Left forelimb (tissue), 1 donor: Measurements from ENCODE around the gene CALHM2.

Experiments
- DNase-seq: peaks from one replicate; pipeline ENCODE4 v3.0.0-alpha.2; 2018; ENCODE audit warnings: low spot score

CALHM2 gene

GRCh38 chr10:103416436-103417147 lies 35.6 kb downstream of the CALHM2 start:
- no peak for DNase-seq

GRCh38 chr10:103415581-103415980 lies 36.6 kb downstream of the CALHM2 start:
- DNase-seq: no peak

- DNase-seq: no peak
Observed at GRCh38 chr10:103413564-103413963, 38.6 kb downstream of the CALHM2 start.

- peak; percentile 31 for DNase-seq
Observed at GRCh38 chr10:103397191-103397825, 54.9 kb downstream of the CALHM2 start.

GRCh38 chr10:103396789-103397087 lies 55.4 kb downstream of the CALHM2 start:
- no peak for DNase-seq
